Stimulated activated CD8-positive, alpha-beta memory T cell treated with anti-CD3 and anti-CD28 coated beads, Interleukin-4, amount 100 ng/mL, for 48 hours (primary cell): ENCODE data around the gene KNDC1.
"Not testable (repeated sequence)": the region's sequence is repeated elsewhere in the genome, so short reads cannot be mapped to it uniquely, and the experiment has no call there.

Source experiments
- DNase-seq: peaks from one replicate; pipeline ENCODE4 v3.0.0-alpha.2; 2020

The KNDC1 gene

GRCh38 chr10:133141958-133142340, 18.1 kb upstream of the KNDC1 start:
- no peak for DNase-seq

- no peak for DNase-seq
These were observed 17.4 kb upstream of the KNDC1 start for GRCh38 chr10:133142523-133143199.

- DNase-seq, result no peak
These were observed 16.9 kb upstream of the KNDC1 start for GRCh38 chr10:133143200-133143533.

GRCh38 chr10:133143546-133143945, 16.5 kb upstream of the KNDC1 start:
- no peak for DNase-seq

GRCh38 chr10:133144771-133145170, 15.2 kb upstream of the KNDC1 start:
- no peak for DNase-seq

GRCh38 chr10:133150226-133150625, 9.8 kb upstream of the KNDC1 start:
- no peak for DNase-seq

GRCh38 chr10:133150656-133151055, 9.4 kb upstream of the KNDC1 start:
- no peak for DNase-seq

GRCh38 chr10:133151071-133151470, 8.9 kb upstream of the KNDC1 start:
- DNase-seq, result not testable (repeated sequence)

- no peak for DNase-seq
These were observed 8.5 kb upstream of the KNDC1 start for GRCh38 chr10:133151543-133151972.

GRCh38 chr10:133154411-133154810, 5.6 kb upstream of the KNDC1 start:
- no peak for DNase-seq

GRCh38 chr10:133154996-133155778, 4.8 kb upstream of the KNDC1 start:
- no peak for DNase-seq

GRCh38 chr10:133156674-133157579, 3.1 kb upstream of the KNDC1 start:
- no peak for DNase-seq

GRCh38 chr10:133157662-133158436, 2.2 kb upstream of the KNDC1 start:
- DNase-seq, result no peak

GRCh38 chr10:133158437-133158755, 1.6 kb upstream of the KNDC1 start:
- DNase-seq, result no peak

GRCh38 chr10:133158756-133159610, 1.0 kb upstream of the KNDC1 start:
- no peak for DNase-seq

- no peak for DNase-seq
These were observed 439 bp upstream of the KNDC1 start for GRCh38 chr10:133159611-133159949.

- no peak for DNase-seq
These were observed 930 bp downstream of the KNDC1 start for GRCh38 chr10:133160826-133161471.

- DNase-seq, result no peak
These were observed 1.6 kb downstream of the KNDC1 start for GRCh38 chr10:133161486-133162109.

GRCh38 chr10:133162178-133162909, 2.3 kb downstream of the KNDC1 start:
- no peak for DNase-seq
